GM18861 (cell line): ENCODE results near the gene ATL1.
"Not testable (repeated sequence)": the region's sequence is repeated elsewhere in the genome, so short reads cannot be mapped to it uniquely, and the experiment has no call there.

Source experiments
- ATAC-seq: cut with Tn5 transposase; IDR thresholded peaks from one replicate; pipeline ENCODE4 v1.9.1; 2021; ENCODE audit not compliant: unreplicated experiment

Gene ATL1

DNA sequence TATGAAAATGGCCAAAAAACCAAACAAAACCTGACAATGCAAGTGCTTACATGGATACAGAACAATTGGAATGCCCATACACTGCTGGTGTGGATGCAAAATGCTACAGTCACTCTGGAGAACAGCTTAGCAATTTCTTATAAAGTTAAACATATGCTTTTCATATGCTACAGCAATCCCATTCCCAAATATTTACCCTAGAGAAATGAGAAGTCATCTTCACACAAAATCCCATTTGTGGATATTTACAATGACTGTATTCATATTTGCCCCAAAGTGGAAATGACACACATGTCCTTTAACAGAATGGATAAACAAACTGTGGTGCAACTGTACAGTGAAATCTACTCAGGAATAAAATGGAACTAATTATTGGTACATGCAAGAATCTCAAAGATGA is 87.8 kb downstream of the ATL1 start:
- ATAC-seq: no peak

DNA sequence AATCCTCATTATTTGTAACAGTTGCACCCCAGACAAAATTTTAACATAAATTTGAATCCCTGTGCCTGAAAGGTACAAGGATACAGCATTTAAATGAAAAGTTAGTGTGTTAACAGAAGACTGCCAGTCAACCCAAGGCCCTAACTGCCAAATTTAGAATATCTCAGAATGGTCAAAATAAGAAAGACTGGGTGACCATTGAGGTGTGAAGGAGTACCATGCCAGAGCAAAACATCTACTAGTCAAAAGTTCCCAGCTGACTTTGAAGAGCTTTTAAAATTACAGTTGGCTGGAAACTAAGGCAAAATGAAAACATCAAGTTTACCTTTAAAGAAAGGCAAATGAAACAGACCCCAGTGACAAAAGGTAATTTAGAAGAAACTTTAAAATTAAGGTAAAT is 89.7 kb downstream of the ATL1 start:
- ATAC-seq: peak; percentile 45

DNA sequence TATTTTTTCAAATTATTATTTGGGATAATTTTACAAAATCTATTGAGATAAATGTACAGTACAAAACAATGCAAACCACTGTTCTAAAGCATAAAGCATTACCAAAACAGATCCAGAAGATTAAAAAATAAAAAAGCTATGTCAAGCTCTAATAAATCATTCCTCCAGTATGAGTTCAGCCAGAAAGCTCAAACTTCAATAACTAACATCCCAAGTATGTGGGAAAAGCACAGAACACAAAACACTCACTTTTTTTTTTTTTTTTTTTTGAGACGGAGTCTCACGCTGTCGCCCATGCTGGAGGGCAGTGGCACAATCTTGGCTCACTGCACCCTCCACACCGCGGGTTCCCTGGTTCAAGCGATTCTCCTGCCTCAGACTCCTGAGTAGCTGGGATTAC is 96.8 kb downstream of the ATL1 start:
- ATAC-seq: no peak

DNA sequence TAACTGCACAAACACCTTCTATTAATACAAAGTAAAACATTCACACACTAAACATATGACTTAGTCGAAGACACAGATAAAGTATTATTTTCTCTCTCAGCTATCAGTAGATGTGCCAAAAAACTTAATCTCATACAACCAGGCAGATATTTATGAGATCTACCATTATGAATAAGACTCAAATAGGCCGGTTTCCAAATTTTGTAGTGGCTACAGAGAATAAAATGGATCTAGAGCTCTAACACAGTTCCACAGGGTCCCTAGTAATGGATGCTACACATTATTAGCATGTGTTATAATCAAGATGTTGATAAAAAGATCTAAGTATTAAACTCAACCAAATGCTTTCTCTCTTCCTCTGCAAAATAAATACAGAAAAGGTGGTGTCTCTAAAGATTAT is 97.8 kb downstream of the ATL1 start:
- no peak for ATAC-seq

DNA sequence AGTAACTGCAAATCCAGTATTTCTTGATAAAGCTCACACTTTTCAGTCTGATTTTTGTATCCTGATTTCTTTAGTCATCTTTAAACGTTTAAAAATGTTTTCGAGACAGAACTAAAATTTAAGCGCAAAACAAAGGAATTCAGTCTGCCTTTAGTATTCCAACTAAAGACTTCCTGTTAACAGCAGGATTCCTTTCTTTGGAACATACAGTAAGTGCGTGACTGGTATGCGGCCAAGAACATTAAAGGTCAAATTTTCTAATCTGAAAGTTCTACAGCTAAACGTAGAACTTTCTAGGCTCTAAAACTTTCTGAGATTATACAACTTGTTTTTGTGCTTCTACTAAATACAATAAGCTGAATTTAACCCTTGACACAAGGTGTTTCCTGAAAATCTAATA is 98.3 kb downstream of the ATL1 start:
- ATAC-seq: no peak

DNA sequence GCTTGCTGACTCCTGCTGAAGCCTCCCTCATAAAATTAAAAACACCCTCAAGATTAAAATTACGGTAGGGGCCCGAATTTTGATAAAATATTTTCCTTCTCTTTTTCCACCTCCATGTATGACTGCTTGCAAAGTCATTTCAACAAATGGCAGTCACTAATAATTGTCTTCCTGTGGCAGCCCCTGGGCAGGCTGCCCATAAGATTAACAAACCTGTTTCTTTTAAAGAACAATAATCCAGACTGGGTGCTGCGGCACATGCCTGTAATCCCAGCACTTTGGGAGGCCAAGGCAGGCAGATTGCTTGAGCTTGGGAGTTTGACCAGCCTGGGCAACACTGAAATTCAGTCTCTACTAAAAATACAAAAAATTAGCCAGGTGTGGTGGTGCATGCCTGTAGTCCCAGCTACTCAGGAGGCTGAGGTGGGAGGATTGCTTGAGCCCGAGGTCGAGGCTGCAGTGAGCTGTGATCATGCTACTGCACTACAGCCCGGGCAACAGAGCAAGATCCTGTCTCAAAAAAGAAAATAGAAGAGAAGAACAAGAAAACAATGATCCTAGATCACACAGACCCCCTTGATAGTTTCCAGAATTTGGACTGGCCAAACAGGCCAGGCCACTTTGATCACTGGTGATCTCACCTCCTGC is 99.5 kb downstream of the ATL1 start:
- no peak for ATAC-seq

DNA sequence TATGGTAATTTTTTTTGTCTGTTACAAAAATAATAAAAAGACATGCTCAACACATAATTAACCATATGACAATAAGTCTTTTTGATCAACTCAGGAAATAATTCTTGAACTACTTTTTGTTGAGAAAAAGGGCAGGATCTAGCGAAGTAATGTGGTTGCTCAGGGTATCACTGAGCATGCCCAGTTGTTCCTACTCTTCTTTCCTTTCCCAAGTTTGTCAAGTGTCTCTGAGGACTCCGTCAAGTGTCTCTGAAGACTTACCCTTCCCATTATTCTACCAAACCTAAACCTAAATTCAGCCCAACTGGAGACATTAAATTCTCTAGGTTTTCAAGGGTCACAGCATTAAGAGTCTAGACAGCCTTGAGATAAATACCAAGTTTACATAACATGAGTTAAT is 104.6 kb downstream of the ATL1 start:
- ATAC-seq: not testable (repeated sequence)

DNA sequence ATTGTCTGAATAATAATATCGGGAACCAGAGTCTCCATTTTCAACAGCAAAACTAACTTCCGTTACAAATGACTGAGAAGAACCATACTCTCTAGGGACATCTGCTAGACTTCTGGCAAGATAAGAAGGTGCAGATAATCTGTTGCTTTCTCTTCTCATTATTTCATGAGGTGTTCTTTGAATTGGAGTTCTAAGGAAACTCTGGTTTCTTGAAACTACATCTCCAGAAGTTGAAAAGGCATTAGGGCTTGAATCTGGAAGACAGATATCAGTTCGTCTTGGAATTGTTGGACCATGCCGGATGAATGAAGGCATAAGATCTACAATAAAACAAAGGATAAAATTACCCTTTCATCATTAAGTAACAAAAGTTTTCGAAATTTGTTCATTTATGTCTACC is 105.4 kb downstream of the ATL1 start:
- ATAC-seq: peak; percentile 48

DNA sequence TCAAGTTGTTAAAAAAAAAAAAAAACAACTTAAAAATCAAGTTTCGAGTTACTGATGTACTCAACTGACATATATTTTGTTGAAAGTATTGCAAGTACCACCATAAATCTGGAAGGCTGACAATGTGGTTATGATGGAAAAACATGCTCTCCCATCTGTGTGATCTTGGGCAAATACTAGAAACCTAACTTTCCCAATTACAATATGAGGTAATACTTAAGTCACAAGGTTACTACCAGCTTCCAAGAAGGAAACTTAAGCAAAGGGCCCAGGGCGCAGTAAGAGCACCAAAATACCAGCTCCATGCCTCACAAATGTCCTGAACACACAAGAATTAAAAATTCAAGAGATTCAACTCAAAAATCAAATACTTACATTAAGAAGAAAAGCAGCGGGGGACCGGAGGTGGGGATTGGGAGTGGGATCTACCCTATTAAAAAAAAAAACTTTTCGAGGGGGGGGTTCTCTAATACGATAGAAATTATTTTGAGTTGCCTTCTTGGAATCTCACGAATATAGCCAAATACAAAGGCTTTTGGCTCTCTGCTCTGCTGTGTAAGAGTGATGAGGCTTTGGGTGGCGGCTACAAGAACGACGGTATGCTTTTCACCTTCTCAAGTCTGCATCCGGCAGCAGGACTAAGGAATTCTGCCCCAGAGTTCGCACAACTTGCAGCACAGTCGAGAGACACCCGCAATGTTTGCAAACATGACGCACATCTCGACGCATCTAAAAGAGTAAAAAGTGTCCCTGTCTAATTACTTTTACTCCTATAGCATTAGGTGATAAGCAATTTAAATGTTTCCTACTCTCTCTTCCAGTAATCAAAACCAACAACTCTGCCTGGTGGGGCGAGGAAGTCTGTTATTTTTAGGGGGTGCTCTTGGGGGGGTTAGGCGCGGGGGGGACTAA is 107.1 kb downstream of the ATL1 start:
- ATAC-seq: no peak

DNA sequence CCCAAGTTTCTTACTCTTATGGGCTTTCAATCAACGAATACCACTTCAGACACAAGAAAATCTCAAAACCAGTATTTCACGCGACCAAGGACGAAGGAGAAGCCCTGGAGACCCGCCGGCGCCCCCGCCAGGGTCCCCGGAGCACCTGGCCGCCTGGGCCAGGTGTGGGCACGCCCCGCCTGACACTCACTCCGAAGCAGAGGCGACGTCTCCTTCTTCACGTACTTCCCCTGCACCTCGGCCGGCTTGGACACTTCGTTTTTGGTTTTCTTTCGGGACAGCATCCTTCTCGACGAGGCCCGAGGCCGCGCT is 107.7 kb downstream of the ATL1 start:
- ATAC-seq: peak; percentile 27

DNA sequence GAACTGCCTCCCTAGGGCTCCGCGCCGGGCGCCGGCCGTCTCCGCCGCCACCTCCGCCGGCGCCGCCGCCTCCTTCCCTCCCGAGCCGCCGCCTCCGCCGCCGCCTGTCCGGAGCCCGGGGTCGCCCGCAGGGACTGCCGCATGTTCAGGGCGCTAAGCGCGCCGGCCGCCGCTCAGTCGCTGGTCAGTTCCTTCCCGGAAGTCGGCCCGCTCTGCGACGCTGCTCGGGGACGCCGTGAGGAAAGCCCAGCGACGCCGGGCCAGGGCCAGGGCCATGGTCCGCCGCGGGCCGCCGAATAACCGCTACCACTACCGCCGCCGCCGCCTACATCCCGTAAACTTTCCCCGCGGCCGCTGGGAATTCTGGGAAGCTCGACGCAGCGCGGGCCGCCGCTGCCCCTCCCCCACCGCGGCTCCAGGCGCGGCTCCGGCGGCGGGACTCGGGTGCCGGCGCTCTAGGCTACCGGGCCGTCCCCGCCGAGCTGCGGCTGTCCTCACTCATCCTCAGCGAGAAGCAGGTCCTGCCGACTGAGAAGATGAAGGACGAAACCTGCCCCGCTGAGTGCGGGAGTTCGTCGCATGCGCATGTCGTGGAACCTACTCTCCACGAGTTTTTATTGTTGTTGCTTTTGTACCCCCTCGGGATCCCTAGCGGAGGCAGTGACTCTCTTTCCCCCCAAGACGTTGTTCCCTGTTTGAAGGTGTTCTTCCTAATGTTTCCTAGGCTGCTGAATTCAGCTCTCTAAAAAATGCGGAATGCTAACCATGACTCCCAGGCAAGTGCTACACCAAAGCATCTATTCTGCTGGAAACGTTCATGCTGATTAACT is 108.3 kb downstream of the ATL1 start, which contains the start of gene SAV1:
TSS of gene SAV1 (minus strand) at position 311 of the 830 bp plus-strand sequence. CDS start 339 bp downstream, outside the sequence.
- peak; percentile 34 for ATAC-seq

DNA sequence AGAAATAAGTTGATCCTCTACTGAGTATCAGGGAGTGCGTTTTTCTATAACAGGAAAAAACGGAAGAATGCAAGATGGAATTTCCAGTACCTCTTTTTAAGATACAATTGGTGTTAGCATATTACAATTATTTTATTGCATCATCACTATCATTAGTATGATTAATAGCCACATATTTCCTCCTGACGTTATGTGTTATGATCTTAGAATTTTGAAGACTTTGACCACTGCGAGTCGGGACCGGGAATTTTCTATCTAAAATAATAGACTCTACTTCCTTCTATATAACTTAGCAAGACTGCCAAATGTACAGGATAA is 108.8 kb downstream of the ATL1 start:
- no peak for ATAC-seq

DNA sequence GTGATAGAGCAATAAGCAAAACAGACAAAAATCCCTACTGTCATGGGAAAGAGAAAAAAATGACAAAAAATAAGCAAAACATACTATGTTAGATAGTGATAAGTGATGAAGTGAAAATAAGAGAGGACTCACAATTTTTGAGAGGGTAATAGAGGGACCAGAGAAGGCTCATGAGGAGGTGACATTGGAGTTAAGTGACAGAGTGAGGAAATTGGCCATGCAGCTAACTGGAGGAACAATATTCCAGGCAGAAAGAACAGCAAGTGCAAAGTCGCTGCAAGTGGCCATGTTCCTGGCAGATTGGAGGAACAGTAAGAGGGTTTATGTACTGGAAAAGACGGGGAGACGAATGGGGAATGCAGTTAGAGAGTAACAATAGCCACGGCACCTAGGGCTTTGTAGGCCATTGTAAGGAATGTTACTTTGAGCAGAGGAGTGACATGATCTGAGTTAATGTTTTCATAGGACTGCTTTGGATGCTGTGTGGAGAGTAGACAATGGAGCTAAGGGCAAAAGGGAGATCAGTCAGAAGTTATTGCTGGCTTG is 109.6 kb downstream of the ATL1 start:
- no peak for ATAC-seq

DNA sequence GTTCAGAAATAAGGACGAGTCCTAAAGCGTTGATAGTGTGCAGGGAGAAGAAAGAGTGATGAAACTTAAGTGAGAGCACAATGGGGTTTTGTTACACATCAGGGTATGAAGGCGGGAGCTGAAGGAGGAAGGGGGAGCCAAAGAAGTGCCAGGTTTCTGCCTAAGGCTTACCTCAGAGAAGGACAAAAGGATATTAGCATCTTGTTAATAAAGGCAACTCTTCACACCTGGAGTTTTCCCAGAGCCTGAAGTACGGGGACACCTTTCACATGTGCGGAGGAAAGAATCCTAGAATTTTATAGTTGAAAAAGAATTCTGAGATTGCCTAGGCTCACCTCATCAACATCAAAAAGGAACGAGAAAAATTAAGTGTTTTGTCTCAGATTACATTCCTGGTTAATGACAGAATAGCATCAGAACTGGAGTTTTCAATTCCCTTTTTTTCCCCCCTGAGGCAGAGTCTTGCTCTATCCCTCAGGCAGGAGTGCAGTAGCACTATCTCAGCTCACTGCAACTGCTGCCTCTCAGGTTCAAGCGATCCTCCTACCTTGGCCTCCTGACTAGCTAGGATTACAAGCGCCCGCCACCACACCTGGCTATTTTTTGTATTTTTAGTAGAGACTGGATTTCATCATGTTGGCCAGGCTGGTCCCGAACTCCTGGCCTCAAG is 110.4 kb downstream of the ATL1 start:
- no peak for ATAC-seq

DNA sequence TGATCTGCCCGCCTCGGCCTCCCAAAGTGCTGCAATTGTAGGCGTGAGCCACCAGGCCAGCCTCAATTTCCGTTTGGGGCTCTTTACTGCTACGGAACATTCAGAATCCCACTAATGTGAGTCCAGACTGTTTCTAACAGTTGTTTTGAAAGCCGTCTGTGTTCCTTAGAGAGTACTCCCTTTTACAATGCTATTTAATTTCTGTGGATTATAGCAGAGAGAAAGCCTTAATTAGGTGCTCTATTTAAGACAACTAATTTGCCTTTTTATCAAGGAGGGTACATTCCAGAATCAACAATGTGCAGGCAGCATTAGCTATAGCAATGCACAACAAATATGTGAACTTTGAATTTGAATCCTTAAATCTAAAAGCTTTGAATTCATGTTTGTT is 110.9 kb downstream of the ATL1 start:
- no peak for ATAC-seq

DNA sequence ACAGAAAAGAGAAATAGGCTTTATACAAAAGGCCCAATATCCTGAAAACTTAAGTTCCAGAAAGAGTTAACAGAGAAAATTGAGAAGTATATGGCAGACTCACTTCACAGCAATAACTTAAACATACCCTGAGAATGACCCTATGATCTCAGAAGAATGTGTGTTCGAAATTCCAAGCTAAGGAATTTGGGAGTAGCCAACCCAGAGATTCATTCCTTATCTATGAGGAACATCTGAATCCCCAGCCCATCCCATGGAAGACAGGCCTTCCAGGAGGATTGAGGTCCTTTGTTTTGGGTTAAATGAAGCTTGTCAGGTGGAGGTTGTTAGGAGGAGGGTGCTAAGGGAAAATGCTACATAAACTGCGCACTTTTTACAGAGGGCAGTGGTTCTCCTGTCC is 115.7 kb downstream of the ATL1 start:
- no peak for ATAC-seq

DNA sequence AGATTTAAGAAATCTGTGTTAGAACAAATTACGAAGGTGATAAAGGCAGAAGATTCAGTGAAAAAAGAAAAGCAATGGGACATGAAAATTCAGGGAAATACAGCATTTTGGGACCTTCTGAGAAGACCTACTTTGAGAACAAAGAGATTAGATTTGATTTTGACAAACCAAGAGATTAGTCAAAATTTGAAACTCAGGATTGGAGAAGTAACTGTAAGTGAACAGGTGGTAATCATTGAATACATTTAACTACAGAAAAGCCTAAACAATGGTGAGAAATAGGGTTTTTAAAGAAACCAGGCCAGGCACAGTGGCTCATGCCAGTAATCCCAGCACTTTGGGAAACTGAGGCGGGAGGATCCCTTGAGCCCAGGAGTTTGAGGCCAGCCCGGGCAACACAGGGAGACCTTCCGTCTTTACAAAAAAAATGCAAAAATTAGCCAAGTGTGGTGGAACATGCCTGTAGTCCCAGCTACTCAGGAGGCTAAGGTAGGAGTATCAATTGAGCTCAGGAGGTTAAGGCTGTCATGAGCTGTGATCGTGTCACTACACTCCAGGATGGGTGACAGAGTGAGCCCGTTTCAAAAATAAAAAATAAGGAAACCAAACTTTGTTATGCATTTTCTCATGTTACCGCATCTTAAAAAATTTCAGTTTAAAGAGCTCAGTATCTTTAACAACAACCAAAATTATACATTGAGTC is 117.0 kb downstream of the ATL1 start:
- ATAC-seq: peak; percentile 19

DNA sequence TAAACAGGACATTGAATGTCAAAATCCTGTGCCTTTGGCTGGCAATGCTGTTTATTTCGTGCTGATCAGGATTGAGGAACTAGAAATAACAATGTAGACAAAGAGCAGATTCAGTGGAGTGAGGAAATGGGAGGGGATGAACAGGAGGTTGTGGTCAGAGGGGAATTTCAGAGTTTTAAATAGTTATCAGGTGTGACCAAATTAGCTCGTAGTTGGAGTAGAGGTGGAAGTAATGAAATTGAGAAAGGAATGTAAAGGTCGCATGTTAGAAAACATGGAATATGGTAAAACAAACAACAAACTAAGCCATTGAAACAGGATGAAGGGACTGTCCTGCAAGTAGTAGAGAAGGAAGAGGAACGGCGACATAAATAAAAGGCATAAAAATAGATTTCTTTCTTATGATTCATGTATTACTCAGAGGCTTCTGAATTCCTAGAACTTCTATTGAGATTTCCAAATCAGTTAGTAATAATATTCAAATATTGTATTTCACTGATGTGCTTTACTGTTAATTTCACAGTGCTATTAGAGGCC is 117.7 kb downstream of the ATL1 start:
- ATAC-seq: peak; percentile 52

DNA sequence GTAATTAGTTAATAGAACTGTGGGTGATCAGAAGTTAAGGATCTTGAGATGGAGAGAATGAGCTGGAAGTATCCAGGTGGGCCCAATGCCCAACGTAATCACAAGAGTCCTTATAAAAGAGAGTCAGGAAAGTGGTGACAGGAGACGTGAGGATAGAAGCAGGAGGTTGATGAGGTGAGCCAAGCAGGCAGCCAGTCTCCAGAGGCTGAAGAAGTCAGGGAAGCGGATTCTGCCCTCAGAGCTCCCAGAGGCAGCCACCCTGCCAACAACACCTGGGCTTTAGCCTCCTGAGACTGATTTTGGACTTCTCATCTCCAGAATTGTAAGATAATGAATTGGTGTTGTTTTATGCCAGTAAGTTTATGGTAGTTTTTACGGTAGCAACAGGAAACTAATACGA is 118.2 kb downstream of the ATL1 start:
- no peak for ATAC-seq

DNA sequence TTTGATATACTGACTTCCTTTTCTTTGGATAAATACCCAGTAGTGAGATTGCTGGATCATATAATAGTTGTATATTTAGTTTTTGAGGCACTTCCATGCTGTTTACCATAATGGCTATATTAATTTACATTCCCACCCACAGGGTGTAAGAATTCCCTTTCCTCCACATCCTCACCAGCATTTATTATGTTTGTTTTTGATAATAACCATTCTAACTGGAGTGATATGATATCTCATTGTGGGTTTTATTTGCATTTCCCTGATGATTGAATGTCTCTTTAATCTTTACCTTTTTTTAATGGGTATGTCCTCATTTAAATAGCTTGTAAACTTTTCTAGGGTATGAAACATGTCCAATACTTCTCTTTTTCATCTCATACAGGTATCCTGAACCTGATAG is 119.7 kb downstream of the ATL1 start:
- ATAC-seq: no peak
